ENCODE results near the gene AGO4. TPM values are rescaled to one million over a fixed set of nuclear protein-coding genes. Genes with fewer than 3 reads are reported as not detected.

Gene AGO4
- total and polyA plus RNA-seq, 3 donors from 2014 or later: 17.4 to 24.0 (median 21.6) TPM

GRCh38 chr1:35893051-35893879 lies 85.4 kb downstream of the AGO4 start:
- intact Hi-C loops (cut with DNase I; ENCODE audit: low total_unique reads): no loop called here
- Histone ChIP-seq H3K4me1 (peaks cover 9% of the 10 kb centered on the region), H3K27me3 (no peaks in the 10 kb centered on the region), H3K9me3 (no peaks in the 10 kb centered on the region), H3K36me3 (ENCODE audit: low read depth, missing control alignments) (no peaks in the 10 kb centered on the region), H3K4me3 (no peak overlapping the region), H3K27ac (no peak overlapping the region)
- WGBS, 2 donors: 92 to 100% methylated on average over 4 to 14 of the region's 14 CpGs
- TF ChIP-seq POLR2A (IDR thresholded peaks at IDR 0.05): no peak
- no peak for TF ChIP-seq CTCF (IDR thresholded peaks at IDR 0.05)
- DNase-seq: no peak

- intact Hi-C loops (cut with DNase I; ENCODE audit: low total_unique reads): no loop called here
- Histone ChIP-seq H3K9me3 (no peaks in the 10 kb centered on the region), H3K27ac (no peak overlapping the region), H3K4me1 (peaks cover 9% of the 10 kb centered on the region), H3K27me3 (no peaks in the 10 kb centered on the region), H3K4me3 (no peak overlapping the region), H3K36me3 (ENCODE audit: low read depth, missing control alignments) (no peaks in the 10 kb centered on the region)
- TF ChIP-seq POLR2A (IDR thresholded peaks at IDR 0.05) (no peak), CTCF (IDR thresholded peaks at IDR 0.05) (no peak)
- DNase-seq: peak; percentile 56
- WGBS, 2 donors: 61 to 73% methylated on average over 6 of the region's 6 CpGs
Observed at GRCh38 chr1:35894183-35894582, 86.4 kb downstream of the AGO4 start.

GRCh38 chr1:35894656-35895055 lies 86.8 kb downstream of the AGO4 start:
- Histone ChIP-seq H3K27ac (no peak overlapping the region), H3K4me1 (peaks cover 9% of the 10 kb centered on the region), H3K36me3 (ENCODE audit: low read depth, missing control alignments) (no peaks in the 10 kb centered on the region), H3K9me3 (no peaks in the 10 kb centered on the region), H3K27me3 (no peaks in the 10 kb centered on the region), H3K4me3 (no peak overlapping the region)
- 67 to 80% methylated on average over 1 of the region's 1 CpG for WGBS, 2 donors
- DNase-seq: no peak
- TF ChIP-seq CTCF (IDR thresholded peaks at IDR 0.05): no peak
- TF ChIP-seq POLR2A (IDR thresholded peaks at IDR 0.05): no peak
- intact Hi-C loops (cut with DNase I; ENCODE audit: low total_unique reads): no loop called here

- no peaks in the 10 kb centered on the region for H3K9me3 ChIP-seq
- H3K27ac ChIP-seq: no peak overlapping the region
- no peak overlapping the region for H3K4me3 ChIP-seq
- no peak for DNase-seq
- no peaks in the 10 kb centered on the region for H3K27me3 ChIP-seq
- no peak for TF ChIP-seq CTCF (IDR thresholded peaks at IDR 0.05)
- no peaks in the 10 kb centered on the region for H3K36me3 ChIP-seq (ENCODE audit: low read depth, missing control alignments)
- intact Hi-C loops (cut with DNase I; ENCODE audit: low total_unique reads): no loop called here
- H3K4me1 ChIP-seq: no peaks in the 10 kb centered on the region
Observed at GRCh38 chr1:35899941-35900340, 92.1 kb downstream of the AGO4 start.

GRCh38 chr1:35901235-35901634 lies 93.4 kb downstream of the AGO4 start:
- Histone ChIP-seq H3K4me3 (no peak overlapping the region), H3K4me1 (no peaks in the 10 kb centered on the region), H3K27ac (no peak overlapping the region), H3K9me3 (no peaks in the 10 kb centered on the region), H3K27me3 (no peaks in the 10 kb centered on the region), H3K36me3 (ENCODE audit: low read depth, missing control alignments) (no peaks in the 10 kb centered on the region)
- TF ChIP-seq CTCF (IDR thresholded peaks at IDR 0.05): no peak
- no peak for TF ChIP-seq POLR2A (IDR thresholded peaks at IDR 0.05)
- intact Hi-C loops (cut with DNase I; ENCODE audit: low total_unique reads): no loop called here
- WGBS, 2 donors: 91 to 95% methylated on average over 9 of the region's 9 CpGs
- no peak for DNase-seq
